Suprapubic skin (tissue), 4 donors: Measurements from ENCODE around the gene RAB38. TPM values are rescaled to one million over a fixed set of nuclear protein-coding genes. Genes with fewer than 3 reads are reported as not detected.

ENCODE experiments used
- DNase-seq, 2 donors: peaks; one replicate each; pipeline ENCODE4 v3.0.0-alpha.2; 2019; ENCODE audit warnings: low spot score in 2 of 2
- H3K27ac ChIP-seq: fragments of 200-600 bp; sonication (generic); one replicate; pipeline ENCODE4 v1.5.1; 2019
- H3K27me3 ChIP-seq: fragments of 200-600 bp; sonication (generic); one replicate; pipeline ENCODE4 v1.5.1; 2019
- H3K36me3 ChIP-seq: fragments of 200-600 bp; sonication (generic); one replicate; pipeline ENCODE4 v1.5.1; 2019
- H3K4me1 ChIP-seq: fragments of 200-600 bp; sonication (generic); one replicate; pipeline ENCODE4 v1.5.1; 2019
- H3K4me3 ChIP-seq: fragments of 200-600 bp; sonication (generic); one replicate; pipeline ENCODE4 v1.5.1; 2019; ENCODE audit warnings: mild to moderate bottlenecking
- H3K9me3 ChIP-seq: fragments of 200-600 bp; sonication (generic); one replicate; pipeline ENCODE4 v1.5.1; 2019
- EP300 ChIP-seq: sonication (generic); formaldehyde crosslinking; IDR thresholded peaks from one replicate; pipeline ENCODE4 v1.6.1; 2017; ENCODE audit warnings: antibody characterized with exemption
- POLR2A ChIP-seq, 2 donors: fragments of 450-650 bp; IDR thresholded peaks; one replicate each; pipeline ENCODE4 v1.6.1; 2017; ENCODE audit warnings: antibody characterized with exemption in 2 of 2, mild to moderate bottlenecking in 2 of 2, moderate library complexity in 2 of 2
- POLR2AphosphoS5 ChIP-seq, 3 donors: sonication (generic); formaldehyde crosslinking; IDR thresholded peaks; one replicate each; pipeline ENCODE4 v1.6.1; 2017; ENCODE audit warnings: antibody characterized with exemption in 3 of 3
- WGBS: methylation state at CpG from one replicate; pipeline ENCODE4 v1.1.5; 2018; 5-methylcytosine and 5-hydroxymethylcytosine counted together
- total RNA-seq, 4 donors: library from RNA; depleted of rRNA; stranded (reverse); fragments of >200 nt; gene quantifications; one replicate each; pipeline ENCODE4 v1.1.0, GENCODE V29; 2016
- TF ChIP-seq, protein P1 (sequence below), 2 donors: fragments of 200-600 bp in 1 of 2; fragments of 450-650 bp in 1 of 2; sonication (generic) in 1 of 2; IDR thresholded peaks; one replicate each; pipeline ENCODE4 v1.5.1; 2016 to 2019; ENCODE audit warnings: antibody characterized with exemption in 2 of 2, mild to moderate bottlenecking in 1 of 2, moderate library complexity in 1 of 2

The RAB38 gene
- 10 to 100 TPM; 27.8 to 76.6 (median 48.9) TPM for total RNA-seq

- H3K27me3 ChIP-seq, result no peaks in the 10 kb centered on the region
- H3K9me3 ChIP-seq, result no peaks in the 10 kb centered on the region
- DNase-seq, result peak; percentile 79 to 82
- H3K36me3 ChIP-seq, result no peaks in the 10 kb centered on the region
- H3K4me3 ChIP-seq, result peak within 1 kb of the TSS; percentile 63
- H3K27ac ChIP-seq, result peak within 1 kb of the TSS; percentile 80
- WGBS, result 1% methylated on average over 39 of the region's 54 CpGs
- peak in 2 of 3 donors; percentile 42 for TF ChIP-seq POLR2AphosphoS5 (IDR thresholded peaks at IDR 0.05)
- TF ChIP-seq, protein P1, sequence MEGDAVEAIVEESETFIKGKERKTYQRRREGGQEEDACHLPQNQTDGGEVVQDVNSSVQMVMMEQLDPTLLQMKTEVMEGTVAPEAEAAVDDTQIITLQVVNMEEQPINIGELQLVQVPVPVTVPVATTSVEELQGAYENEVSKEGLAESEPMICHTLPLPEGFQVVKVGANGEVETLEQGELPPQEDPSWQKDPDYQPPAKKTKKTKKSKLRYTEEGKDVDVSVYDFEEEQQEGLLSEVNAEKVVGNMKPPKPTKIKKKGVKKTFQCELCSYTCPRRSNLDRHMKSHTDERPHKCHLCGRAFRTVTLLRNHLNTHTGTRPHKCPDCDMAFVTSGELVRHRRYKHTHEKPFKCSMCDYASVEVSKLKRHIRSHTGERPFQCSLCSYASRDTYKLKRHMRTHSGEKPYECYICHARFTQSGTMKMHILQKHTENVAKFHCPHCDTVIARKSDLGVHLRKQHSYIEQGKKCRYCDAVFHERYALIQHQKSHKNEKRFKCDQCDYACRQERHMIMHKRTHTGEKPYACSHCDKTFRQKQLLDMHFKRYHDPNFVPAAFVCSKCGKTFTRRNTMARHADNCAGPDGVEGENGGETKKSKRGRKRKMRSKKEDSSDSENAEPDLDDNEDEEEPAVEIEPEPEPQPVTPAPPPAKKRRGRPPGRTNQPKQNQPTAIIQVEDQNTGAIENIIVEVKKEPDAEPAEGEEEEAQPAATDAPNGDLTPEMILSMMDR (IDR thresholded peaks at IDR 0.05), result no peak
- peaks cover 53% of the 10 kb centered on the region for H3K4me1 ChIP-seq
These were observed at the start of gene RAB38 for GRCh38 chr11:88174709-88175568. TSS of gene RAB38 (minus strand) at chr11:88175443. CDS start at chr11:88175384, 59 bp downstream.

DNA sequence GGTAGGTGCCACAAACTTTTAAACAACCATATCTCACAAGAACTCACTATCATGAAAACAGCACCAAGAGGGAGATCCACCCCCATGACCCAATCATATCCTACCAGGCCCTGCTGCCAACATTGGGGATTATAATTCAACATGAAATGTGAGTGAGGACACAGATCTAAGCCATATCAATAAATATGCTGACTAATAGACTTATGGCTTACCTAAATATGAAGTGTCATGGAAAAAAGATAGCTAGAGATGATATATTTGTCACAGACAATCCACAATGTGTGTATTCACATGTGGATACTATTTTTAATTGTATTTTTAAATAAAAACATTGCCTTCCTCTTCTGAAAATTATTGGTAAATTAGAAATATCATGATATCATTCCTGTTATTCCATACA lies 38.2 kb upstream of the RAB38 start:
- Histone ChIP-seq H3K9me3 (no peaks in the 10 kb centered on the region), H3K27me3 (no peaks in the 10 kb centered on the region), H3K36me3 (no peaks in the 10 kb centered on the region), H3K4me1 (no peaks in the 10 kb centered on the region), H3K4me3 (no peak overlapping the region), H3K27ac (no peak overlapping the region)
- TF ChIP-seq POLR2A (IDR thresholded peaks at IDR 0.05) (no peak), EP300 (no peak), POLR2AphosphoS5 (IDR thresholded peaks at IDR 0.05) (no peak)
- TF ChIP-seq, protein P1 (IDR thresholded peaks at IDR 0.05), result no peak
- DNase-seq, result no peak

DNA sequence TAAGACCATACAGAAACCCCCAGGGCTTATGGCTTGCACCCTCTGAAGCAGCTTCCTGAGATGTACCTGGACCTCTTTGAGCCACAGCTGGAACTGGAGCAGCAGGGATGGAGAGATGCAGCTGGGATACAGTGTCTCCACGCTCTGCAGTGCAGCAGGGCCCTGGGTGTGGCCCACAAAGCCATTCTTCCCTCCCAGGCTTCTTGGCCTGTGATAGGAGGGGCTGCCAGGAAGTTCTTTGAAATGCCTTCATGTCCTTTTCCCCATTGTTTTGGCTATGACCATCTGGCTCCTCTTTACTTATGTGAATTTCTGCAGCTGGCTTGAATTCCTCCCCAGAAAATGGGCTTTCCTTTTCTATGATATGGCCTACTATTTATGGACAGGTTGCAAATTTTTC lies 37.1 kb upstream of the RAB38 start:
- no CpG with 5 or more reads among the region's 1 CpG for WGBS
- Histone ChIP-seq H3K27me3 (no peaks in the 10 kb centered on the region), H3K36me3 (no peaks in the 10 kb centered on the region), H3K4me3 (no peak overlapping the region), H3K27ac (no peak overlapping the region), H3K9me3 (no peaks in the 10 kb centered on the region), H3K4me1 (no peaks in the 10 kb centered on the region)
- no peak for TF ChIP-seq EP300
- TF ChIP-seq, protein P1 (IDR thresholded peaks at IDR 0.05), result no peak
- no peak for TF ChIP-seq POLR2AphosphoS5 (IDR thresholded peaks at IDR 0.05)
- TF ChIP-seq POLR2A (IDR thresholded peaks at IDR 0.05), result no peak
- DNase-seq, result no peak

- Histone ChIP-seq H3K4me3 (no peak overlapping the region), H3K27me3 (no peaks in the 10 kb centered on the region), H3K4me1 (no peaks in the 10 kb centered on the region), H3K27ac (no peak overlapping the region), H3K36me3 (no peaks in the 10 kb centered on the region), H3K9me3 (no peaks in the 10 kb centered on the region)
- 77% methylated on average over 2 of the region's 2 CpGs for WGBS
- DNase-seq, result no peak
- no peak for TF ChIP-seq EP300
- TF ChIP-seq, protein P1 (IDR thresholded peaks at IDR 0.05), result no peak
- TF ChIP-seq POLR2A (IDR thresholded peaks at IDR 0.05), result no peak
These were observed 33.5 kb upstream of the RAB38 start for GRCh38 chr11:88208745-88209144.

DNA sequence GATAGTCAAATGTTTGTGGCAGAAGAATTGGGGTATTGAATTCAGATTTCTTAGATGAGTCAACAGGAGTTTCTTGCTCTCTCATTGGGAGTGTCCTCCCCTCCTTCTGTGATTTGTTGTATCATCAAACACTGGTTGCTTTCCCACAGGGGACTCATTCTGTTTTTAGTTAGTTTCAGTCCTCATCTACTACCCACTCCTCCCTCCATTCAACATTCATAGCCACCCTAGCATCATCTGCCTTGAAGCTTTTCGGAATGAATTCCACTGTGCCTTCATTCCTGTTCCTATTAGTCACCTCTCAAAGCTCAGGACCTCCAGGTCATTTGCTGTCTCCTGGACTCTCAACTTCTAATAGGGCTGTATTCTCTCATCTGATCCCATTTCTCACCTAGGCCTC lies 31.5 kb upstream of the RAB38 start:
- Histone ChIP-seq H3K4me3 (no peak overlapping the region), H3K27ac (no peak overlapping the region), H3K9me3 (no peaks in the 10 kb centered on the region), H3K4me1 (no peaks in the 10 kb centered on the region), H3K27me3 (no peaks in the 10 kb centered on the region), H3K36me3 (no peaks in the 10 kb centered on the region)
- DNase-seq, result no peak
- TF ChIP-seq, protein P1 (IDR thresholded peaks at IDR 0.05), result no peak
- no peak for TF ChIP-seq POLR2A (IDR thresholded peaks at IDR 0.05)
- no peak for TF ChIP-seq EP300
- no peak for TF ChIP-seq POLR2AphosphoS5 (IDR thresholded peaks at IDR 0.05)
- 0% methylated on average over 1 of the region's 1 CpG for WGBS
